Endometrial microvascular endothelial cells (primary cell): ENCODE data around the gene CATSPERE. TPM values are rescaled to one million over a fixed set of nuclear protein-coding genes. Genes with fewer than 3 reads are reported as not detected.
"Not testable (repeated sequence)": the region's sequence is repeated elsewhere in the genome, so short reads cannot be mapped to it uniquely, and the experiment has no call there.

ENCODE experiments used
- in situ Hi-C: cut with HindIII; loops from 2 replicates; pipeline ENCODE4 v1.10.0; 2017; ENCODE audit warnings: low sequenced_read_pairs, low pct_unique_long_range_greater_than_20kb; ENCODE audit errors: inconsistent ontology term
- total RNA-seq: library from RNA; depleted of rRNA; stranded (reverse); fragments of >200 nt; gene quantifications from one replicate; pipeline ENCODE4 v1.2.3, GENCODE V29; 2015; ENCODE audit errors: inconsistent ontology term

The CATSPERE gene
- total RNA-seq, 1 donor from 2014 or later: 0.19 TPM

- in situ Hi-C loops: loop anchor here (25.0 kb wide), 1 partner anchor 108 kb away; no protein-coding TSS in a partner anchor
Observed at GRCh38 chr1:244445320-244446181, 15.5 kb upstream of the CATSPERE start.

- in situ Hi-C loops: loop anchor here (25.0 kb wide), 1 partner anchor 110 kb away; no protein-coding TSS in a partner anchor
Observed at GRCh38 chr1:244447024-244447423, 14.0 kb upstream of the CATSPERE start.

GRCh38 chr1:244447552-244447951, 13.5 kb upstream of the CATSPERE start:
- in situ Hi-C loops: loop anchor here (25.0 kb wide), 1 partner anchor 110 kb away; no protein-coding TSS in a partner anchor

- in situ Hi-C loops: loop anchor here (25.0 kb wide), 1 partner anchor 111 kb away; no protein-coding TSS in a partner anchor
Observed at GRCh38 chr1:244448279-244449036, 12.6 kb upstream of the CATSPERE start.

GRCh38 chr1:244449936-244450508, 11.1 kb upstream of the CATSPERE start:
- in situ Hi-C loops: loop anchor here (25.0 kb wide), 1 partner anchor 113 kb away; no protein-coding TSS in a partner anchor

GRCh38 chr1:244450597-244451538, 10.2 kb upstream of the CATSPERE start:
- in situ Hi-C loops: no loop called here

- in situ Hi-C loops: no loop called here
Observed at GRCh38 chr1:244451539-244451950, 9.5 kb upstream of the CATSPERE start, which contains the start of gene ADSS2. Gene ADSS2 (minus strand): TSS chr1:244451909. CDS start chr1:244451817, 92 bp downstream.

GRCh38 chr1:244451951-244452795, 8.9 kb upstream of the CATSPERE start:
- in situ Hi-C loops: no loop called here

GRCh38 chr1:244454412-244454811, 6.7 kb upstream of the CATSPERE start:
- in situ Hi-C loops: no loop called here

- in situ Hi-C loops: no loop called here
Observed at GRCh38 chr1:244456586-244456985, 4.5 kb upstream of the CATSPERE start.

- in situ Hi-C loops: no loop called here
Observed at GRCh38 chr1:244458781-244459180, 2.3 kb upstream of the CATSPERE start.

GRCh38 chr1:244460197-244460596, 876 bp upstream of the CATSPERE start:
- in situ Hi-C loops: no loop called here

GRCh38 chr1:244466724-244467123, 5.7 kb downstream of the CATSPERE start:
- in situ Hi-C loops: no loop called here

GRCh38 chr1:244473059-244473605, 12.1 kb downstream of the CATSPERE start:
- in situ Hi-C loops: no loop called here

- in situ Hi-C loops: not testable (repeated sequence)
Observed at GRCh38 chr1:244484971-244485370, 23.9 kb downstream of the CATSPERE start.

GRCh38 chr1:244494653-244495052, 33.6 kb downstream of the CATSPERE start:
- in situ Hi-C loops: no loop called here

GRCh38 chr1:244496186-244496585, 35.1 kb downstream of the CATSPERE start:
- in situ Hi-C loops: no loop called here
